GM15510 (cell line): ENCODE measurements around the gene IREB2.

Experiments
- POLR2A ChIP-seq: IDR thresholded peaks from 3 replicates; pipeline ENCODE4 v1.6.1; 2011; ENCODE audit warnings: borderline replicate concordance; ENCODE audit not compliant: insufficient read length; ENCODE audit errors: extremely low read depth

Gene IREB2

DNA sequence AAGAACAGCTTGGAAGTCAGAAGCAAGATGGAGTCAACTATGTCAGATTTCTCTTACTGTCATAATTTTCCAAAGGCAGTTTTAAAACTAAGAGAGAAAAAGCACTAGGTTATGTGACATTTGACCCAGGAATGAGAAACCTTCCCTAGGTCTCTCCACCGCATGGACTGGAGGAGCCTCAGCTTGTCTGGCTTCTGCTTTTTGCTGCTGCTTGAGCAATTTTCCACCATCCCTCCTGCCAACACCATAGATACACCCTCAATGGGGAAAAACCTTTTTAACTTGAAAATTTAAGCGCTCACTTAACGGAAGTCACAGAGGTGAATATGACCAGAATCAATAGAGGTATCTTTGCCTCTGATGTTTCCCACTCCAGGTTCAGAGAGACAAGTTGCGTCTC lies 17.8 kb upstream of the IREB2 start:
- no peak for TF ChIP-seq POLR2A

DNA sequence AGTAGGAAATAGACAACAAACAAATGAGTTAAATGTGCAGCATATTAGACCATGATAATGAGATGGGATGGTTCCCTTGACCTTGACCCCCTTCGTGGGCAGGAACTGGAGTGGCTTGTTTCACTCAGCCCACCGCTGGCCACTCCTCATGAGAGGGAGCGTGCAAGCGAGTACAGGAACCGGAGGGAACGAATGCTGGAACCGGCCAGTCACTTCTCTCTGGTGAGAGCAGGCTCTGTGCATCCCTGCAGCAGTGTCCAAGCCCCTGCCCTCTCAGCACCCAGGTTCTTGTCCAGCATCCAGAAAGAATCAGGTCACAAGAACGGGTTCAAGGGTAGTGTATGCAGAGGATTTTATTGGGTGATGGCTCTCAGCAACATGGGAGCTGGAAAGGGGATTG lies 17.2 kb upstream of the IREB2 start:
- TF ChIP-seq POLR2A, result no peak

DNA sequence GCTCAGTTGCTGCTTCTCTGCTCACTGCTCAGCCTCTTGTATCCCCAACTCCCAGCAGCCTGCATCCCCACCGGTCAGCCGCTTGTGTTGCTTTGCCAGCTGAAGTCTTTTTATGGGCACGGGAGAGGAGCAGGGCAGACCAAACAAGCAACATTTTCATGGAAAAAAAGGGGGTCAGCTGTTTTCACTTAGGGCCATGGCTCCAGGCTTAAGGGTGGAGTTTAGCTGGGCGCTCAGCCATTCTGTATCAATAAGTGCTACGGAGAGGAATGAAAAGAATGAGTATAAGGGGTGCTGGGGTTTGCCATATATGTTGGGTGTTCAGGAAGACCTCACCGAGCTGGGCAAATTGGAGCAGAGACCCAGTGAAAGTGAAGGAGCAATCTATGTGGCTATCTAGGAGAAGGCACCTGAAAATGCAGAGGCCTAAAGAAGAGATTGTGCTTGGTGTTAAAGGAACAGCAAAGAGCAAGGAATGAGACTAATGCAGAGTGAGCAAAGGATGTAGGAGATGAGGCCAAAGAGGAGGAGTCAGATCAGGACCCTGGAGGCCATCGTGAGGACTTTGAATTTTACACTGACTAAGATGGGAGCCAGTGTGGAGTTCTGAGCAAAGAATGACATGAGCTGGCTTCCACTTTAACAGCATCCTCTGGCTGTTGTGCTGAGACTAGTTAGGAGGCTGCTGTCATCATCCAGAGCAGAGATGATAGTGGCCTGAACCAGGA lies 16.6 kb upstream of the IREB2 start:
- TF ChIP-seq POLR2A, result no peak

DNA sequence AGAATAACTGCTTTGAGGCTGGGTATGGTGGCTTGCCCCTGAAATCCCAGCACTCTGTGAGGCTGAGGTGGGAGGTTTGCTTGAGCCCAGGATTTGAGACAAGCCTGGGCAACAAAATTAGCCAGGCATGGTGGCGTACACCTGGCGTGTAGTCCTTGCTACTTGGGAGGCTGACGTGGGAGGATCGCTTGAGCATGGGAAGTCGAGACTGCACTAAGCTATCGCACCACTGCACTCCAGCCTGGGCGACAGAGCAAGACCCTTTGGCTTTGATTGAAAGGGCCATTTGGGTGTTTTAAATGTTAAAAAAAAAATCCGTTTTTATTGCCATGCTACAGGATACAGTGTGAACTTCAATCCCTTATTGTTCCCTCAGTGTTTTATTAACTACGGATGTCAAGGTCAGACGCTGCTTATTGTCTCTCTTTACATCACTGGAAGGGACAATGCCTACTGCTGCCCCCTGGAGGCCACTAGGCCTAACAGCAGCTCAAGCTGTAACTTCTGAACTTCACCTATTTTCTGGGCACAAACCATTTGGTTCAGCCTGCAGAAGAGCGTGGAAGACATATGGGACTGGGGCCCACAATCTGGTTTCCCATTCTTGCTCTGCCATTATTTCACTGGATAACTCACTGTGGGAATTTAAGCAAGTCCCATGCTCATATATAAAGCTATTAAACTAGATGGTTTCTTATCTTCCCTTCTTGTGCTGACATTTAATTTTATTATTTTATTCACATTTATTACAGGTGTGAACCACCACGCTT lies 15.3 kb upstream of the IREB2 start:
- no peak for TF ChIP-seq POLR2A

DNA sequence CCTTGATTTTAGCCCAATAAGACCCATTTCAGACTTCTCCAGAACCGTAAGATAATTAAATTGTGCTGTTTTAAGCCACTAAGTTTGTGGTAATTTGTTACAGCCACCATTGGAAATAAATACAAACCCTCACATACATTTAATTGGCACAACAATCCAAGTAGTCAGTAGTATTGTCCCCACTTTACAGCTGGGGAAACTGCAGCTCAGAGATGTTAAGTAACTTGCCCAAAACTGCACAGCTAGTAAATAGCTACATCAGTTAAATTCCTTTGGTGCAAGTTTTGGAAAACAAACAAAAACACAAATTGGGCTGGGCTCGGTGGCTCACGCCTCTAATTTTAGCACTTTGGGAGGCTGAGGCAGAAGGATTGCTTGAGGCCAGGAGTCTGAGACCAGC lies 13.3 kb upstream of the IREB2 start:
- no peak for TF ChIP-seq POLR2A

DNA sequence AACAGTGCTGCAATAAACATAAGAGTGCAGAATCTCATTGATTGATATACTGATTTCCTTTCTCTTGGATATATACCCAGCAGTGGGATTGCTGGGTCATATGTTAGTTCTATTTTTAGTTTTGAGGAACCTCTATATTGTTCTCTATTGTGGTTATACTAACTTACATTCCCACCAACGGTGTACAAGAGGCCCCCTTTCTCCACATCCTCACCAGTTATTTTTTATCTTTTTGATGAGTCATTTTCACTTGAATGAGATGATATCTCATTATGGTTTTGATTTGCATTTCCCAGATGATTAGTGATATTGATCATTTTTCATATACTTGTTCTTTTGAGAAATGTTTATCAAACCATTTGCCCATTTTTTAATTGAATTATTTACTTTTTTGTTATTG lies 12.4 kb upstream of the IREB2 start:
- no peak for TF ChIP-seq POLR2A

DNA sequence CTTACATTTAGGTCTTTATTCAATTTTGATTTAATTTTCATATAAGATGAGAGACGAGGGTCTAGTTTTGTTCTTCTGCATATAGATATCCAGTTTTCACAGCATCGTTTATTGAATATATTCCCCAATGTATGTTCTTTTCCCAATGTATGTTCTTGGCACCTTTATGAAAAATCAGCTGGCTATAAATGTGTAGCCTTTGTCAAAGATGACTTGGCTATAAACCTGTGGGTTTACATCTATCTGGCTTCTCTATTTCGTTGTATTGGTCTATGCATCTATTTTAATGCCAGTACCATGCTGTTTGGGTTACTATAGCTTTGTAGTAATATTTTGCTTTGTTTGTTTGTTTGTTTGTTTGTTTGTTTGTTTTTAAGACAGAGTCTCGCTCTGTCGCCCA lies 11.7 kb upstream of the IREB2 start:
- TF ChIP-seq POLR2A, result no peak

DNA sequence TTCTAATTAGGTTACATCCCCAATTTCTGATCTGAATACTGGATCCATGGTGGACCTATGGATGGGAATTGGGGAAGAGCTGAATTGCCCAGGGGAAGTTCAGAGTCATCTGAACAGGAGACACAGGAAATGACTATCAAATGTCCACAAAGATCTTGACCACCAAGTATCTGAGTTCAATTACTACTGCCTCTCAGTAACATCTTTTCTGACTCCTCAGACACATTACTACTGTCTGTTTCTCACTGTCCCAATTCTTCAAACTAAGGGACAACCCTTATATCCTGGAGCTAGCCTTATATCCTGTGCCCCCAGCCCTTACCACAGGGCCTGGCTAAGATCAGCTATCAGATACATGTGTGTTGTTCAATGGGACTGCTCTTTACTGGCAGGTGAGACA lies 10.1 kb upstream of the IREB2 start:
- no peak for TF ChIP-seq POLR2A

DNA sequence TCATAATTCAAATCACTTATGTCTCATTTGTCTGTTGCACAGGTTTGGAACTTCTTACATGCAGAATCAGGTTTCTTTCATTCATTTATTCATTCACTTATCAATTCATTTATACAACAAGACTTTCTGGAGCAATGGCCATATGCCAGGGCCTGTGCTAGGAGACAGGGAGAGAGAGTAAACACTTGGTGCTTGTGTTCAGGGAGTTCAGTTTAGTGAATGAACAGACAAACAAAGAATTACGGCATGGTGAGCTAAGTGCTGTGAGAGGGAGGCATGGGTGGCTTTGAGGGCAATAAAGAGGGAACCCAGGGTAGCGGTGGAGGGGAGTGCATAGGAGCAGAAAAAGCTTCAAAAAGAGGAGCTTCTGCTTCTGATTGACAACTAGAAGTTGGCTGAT lies 8.5 kb upstream of the IREB2 start:
- TF ChIP-seq POLR2A, result no peak

DNA sequence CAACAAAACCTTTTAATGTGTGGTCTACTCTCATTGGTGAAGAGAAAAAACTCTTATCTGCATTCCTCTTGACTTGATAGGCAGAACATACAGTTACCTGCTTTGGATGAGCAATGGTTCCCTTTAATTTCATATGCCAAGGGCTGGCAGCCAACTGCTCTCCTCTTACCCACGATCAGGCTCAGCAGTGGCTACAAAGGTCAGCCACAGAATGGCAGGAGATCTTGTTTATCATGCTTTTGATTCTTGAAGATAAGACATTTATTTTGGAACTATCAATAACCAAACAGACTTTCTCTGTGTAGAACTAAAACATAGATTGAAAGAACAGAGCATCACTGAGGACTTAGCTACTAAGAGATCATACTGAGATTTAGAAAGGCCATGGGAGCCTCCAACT lies 6.1 kb upstream of the IREB2 start:
- TF ChIP-seq POLR2A, result no peak

DNA sequence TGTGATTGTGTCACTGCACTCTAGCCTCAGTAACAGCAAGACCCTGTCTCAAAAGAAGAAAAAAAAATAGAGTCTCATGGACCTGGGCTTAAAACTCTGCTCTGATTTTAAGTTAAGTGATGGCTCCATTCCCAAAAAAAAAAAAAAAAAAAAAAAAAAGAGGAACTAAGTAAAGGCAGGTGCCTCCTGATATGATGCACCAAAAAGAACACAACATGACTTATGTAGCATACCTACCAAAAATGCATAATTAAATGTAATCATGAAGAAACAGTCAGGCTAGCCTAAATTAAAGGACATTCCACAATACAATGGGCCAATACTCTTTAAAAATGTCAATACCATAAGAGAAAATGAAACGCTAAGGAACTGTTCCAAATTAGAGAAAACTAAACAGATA lies 5.4 kb upstream of the IREB2 start:
- TF ChIP-seq POLR2A, result no peak

DNA sequence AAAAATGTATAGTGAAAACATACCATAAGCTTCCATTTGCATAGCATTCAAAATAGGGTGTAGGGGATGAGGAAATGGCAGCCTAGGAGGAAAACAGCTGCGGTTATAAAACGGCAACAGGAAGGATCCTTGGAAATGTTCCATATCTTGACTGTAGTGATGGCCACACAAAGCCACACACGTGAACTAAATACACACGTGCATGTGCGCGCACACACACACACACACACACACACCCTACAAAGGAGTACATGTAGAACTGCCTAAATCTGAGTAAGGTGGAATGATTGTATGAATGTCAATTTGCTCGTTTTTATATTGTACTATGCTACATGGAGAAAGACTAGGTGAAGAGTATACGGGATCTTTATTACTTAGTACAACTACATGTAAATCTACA lies 3.9 kb upstream of the IREB2 start:
- no peak for TF ChIP-seq POLR2A

DNA sequence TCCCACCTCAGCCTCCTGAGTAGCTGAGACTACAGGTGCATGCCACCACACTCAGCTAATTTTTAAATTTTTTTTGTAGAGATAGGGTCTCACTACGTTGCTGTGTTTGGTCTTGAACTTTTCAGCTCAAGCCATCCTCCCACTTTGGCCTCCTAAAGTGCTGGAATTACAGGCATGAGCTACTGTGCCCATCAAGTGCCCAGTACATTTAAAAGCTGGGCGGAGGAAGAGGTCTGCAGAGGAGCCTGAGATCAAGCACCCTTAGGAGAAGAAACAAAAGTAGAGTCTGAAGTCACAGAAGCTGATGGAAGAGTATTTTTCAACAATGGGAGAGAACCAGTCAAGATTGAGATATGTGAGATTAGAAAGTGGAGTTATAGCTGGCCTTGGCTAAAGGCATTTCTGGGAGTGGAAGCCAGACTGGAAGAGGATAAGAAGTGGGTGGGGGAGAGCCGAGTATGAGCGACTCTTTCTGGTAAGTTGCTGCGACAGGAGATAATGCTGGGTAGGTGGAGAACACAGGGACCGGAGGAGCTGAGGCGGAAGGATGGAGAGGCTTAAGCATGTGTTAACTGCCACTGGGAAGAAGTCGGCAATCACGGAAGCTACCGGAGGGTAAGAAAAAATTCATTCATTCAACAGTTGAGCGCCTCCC lies 782 bp upstream of the IREB2 start:
- no peak for TF ChIP-seq POLR2A

DNA sequence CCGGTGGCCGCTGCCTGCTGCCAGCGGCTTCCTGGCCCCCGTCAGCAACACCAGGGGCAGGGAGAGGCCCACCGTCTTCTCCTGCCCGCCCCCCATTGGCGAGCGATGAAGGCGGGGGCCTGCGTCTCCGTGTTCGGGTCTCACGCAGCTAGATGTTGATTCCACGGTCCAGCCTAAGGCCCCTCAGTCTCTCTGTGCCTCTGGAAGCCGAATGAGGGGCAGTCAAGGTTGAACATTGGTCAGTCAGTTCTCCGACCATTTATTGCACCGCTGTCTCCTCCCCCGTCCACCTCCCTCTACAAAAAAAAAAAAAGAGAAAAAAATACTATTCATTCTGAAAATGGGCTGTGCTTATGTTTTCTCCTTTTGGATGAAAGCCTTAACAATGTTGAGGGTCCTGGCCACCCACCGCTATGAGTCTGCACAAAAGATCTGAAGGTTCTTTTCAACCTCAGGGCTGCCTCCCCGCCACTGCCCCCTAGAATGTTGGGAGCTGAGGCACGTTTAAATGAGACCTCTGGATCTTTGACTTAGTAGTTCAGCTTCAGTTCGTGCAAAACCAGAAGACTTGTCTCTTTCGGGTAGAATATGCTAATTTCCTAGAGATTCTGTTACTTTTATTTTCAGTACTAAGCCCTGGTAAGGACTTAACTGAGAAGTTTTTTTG lies 736 bp downstream of the IREB2 start:
- TF ChIP-seq POLR2A, result no peak
